Measurements from ENCODE around the gene CTSW.

CTSW gene

DNA sequence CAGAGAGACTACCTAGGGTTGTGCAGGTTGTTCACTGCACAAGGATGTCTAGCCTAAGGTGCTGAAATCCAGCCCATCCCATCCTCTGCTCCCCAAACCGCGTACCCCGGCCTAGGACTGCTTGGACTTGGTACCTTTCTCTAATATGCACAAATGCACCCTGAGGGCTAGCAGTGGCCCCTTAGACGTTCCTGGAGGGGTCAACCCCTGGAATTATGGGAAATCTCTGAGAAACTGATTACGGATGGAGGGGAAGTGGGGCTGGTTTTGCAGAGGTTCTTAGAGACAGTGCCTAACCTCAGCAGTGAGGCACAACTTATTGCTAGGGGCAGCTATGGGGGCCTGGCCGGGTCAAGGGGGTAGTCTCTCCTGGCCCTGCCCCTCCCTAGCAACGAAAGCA is 36.8 kb downstream of the CTSW start:
- peak overlapping the region; percentile 71 for H3K9ac ChIP-seq (ENCODE audit: low read length)
- H3K4me3 ChIP-seq (ENCODE audit: low read depth, low read length) = peak overlapping the region; percentile 29; the same call in 1 of the 2 replicates
- H3K36me3 ChIP-seq (ENCODE audit: control insufficient read depth, insufficient read depth, low read length) = 0 out of 2 replicates have a peak, but pooled peaks cover 6% of the 10 kb centered on the region
- peaks cover 46% of the 10 kb centered on the region for H3K4me1 ChIP-seq (ENCODE audit: control insufficient read depth, insufficient read depth, low read length)
- no peaks in the 10 kb centered on the region for H3K27me3 ChIP-seq (ENCODE audit: control insufficient read depth, insufficient read depth, low read length)
- H3K27ac ChIP-seq (ENCODE audit: low read depth, low read length) = no peak overlapping the region
- H3K9me3 ChIP-seq (ENCODE audit: control insufficient read depth, insufficient read depth, low read depth, low read length) = no peaks in the 10 kb centered on the region

DNA sequence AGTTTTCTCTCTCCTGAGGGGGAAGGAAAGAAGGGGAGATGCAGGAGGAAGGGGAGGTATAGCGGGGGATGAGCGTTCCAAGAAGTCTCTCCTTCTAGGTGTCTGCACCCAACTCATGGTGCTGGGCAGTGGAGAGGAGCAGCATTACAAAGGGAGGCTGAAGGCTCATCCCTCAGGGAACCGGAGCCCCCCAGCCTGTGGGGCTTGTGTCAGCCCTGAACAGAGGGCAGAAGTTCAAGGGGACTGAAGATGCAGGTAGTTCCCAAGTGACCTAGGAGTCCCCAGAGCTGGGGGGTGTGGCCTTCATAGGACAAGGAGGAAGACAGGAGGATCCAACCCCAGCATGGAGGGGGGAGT is 37.4 kb downstream of the CTSW start:
- Histone ChIP-seq H3K27me3 (ENCODE audit: control insufficient read depth, insufficient read depth, low read length) (no peaks in the 10 kb centered on the region), H3K9me3 (ENCODE audit: control insufficient read depth, insufficient read depth, low read depth, low read length) (no peaks in the 10 kb centered on the region), H3K9ac (ENCODE audit: low read length) (no peak overlapping the region), H3K4me1 (ENCODE audit: control insufficient read depth, insufficient read depth, low read length) (peaks cover 39% of the 10 kb centered on the region), H3K27ac (ENCODE audit: low read depth, low read length) (no peak overlapping the region), H3K4me3 (ENCODE audit: low read depth, low read length) (no peak overlapping the region), H3K36me3 (ENCODE audit: control insufficient read depth, insufficient read depth, low read length) (peaks cover 9% of the 10 kb centered on the region; the same call in 1 of the 2 replicates)

DNA sequence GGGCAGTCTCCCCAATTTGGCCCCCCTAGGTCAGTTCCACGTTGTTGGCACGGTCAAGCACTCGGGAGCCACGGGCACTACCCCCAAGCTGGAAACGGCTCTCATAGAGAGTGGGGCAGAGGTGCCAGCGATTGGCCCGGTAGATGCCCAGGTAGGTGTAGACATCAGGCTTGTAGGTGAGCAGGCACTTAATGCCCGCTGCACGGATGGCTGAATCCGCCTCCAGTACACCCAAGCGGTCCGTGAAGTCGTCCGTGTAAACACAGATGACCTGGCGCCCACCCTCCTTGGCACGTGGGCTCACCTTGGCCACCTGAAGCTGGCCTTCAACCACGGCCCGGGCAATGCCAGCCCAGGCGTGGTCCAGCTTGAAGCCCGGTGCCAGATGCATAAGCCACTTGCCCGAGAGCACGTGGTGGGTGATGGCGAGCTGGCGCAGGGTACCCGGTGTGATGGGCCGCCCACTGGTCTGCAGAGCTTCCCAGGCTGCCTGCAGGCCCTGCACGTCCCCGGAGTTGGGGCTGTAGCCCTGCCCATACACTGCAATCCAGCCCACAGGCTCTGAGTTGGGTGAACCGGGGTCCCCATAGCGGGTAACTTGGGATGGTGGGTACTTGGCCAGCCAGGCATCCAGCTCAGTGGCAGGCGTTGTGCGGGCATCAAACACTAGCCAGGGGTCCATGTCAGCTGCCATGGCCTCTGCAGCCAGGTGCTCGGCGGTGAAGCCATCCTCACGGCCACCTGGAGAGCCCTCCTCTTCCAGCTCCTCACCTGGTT is 38.0 kb downstream of the CTSW start:
- Histone ChIP-seq H3K4me3 (ENCODE audit: low read depth, low read length) (peak overlapping the region; percentile 96), H3K27ac (ENCODE audit: low read depth, low read length) (no peak overlapping the region), H3K9ac (ENCODE audit: low read length) (peak overlapping the region; percentile 90), H3K4me1 (ENCODE audit: control insufficient read depth, insufficient read depth, low read length) (peaks cover 37% of the 10 kb centered on the region), H3K9me3 (ENCODE audit: control insufficient read depth, insufficient read depth, low read depth, low read length) (no peaks in the 10 kb centered on the region), H3K36me3 (ENCODE audit: control insufficient read depth, insufficient read depth, low read length) (peaks cover 14% of the 10 kb centered on the region), H3K27me3 (ENCODE audit: control insufficient read depth, insufficient read depth, low read length) (no peaks in the 10 kb centered on the region)

DNA sequence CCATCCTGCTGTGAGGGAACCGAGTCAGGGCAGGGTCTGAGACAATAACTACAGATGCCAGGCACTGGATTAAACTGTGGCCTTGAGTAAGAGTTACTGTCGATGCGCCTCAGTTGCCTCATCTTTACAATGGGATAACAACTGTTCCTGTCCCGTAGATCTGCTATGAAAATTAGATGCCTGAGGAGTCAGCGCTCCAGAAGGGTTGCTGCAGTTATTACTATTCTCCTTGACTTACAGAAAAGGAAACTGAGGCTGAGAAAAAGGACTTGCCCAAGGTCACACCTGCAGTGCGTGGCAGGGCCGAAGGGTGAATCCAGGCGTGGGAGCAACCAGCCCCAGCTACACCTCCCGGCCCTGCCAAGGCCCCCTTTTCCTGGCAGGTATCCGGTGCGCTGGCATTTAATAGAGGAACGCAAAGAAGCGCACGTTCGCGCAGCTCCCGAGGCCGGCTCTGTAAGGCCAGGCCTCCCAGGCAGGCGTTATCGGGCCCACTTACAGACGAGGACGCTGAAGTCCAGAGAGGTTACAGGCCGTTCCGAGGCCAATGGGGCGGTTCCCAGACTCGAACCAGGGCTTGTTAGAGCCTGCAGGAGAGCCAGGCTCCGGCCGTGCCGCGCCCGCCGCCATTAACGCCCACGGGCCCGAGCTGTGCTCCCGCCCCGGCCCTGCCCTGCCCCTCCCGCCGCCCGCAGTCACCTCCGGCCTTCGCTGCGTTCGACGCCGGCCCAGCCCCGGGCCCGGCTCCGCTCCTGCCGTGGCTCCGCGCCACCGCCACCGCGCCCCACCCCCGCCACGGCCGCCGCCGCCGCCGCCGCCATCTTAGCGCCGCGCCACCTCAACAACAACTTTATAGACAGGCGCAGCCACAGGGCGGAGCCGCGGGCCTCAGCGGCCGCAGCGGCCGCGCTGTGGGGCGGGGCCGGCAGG is 38.8 kb downstream of the CTSW start, which contains the start of gene C11orf68:
Gene C11orf68 (minus strand): TSS at position 852 of the 930 bp plus-strand sequence. CDS start 31 bp downstream, at position 821.
- Histone ChIP-seq H3K9ac (ENCODE audit: low read length) (peak within 1 kb of the TSS; percentile 90), H3K4me1 (ENCODE audit: control insufficient read depth, insufficient read depth, low read length) (peaks cover 37% of the 10 kb centered on the region), H3K27me3 (ENCODE audit: control insufficient read depth, insufficient read depth, low read length) (no peaks in the 10 kb centered on the region), H3K36me3 (ENCODE audit: control insufficient read depth, insufficient read depth, low read length) (peaks cover 23% of the 10 kb centered on the region), H3K27ac (ENCODE audit: low read depth, low read length) (peak within 1 kb of the TSS; percentile 85), H3K4me3 (ENCODE audit: low read depth, low read length) (peak within 1 kb of the TSS; percentile 96), H3K9me3 (ENCODE audit: control insufficient read depth, insufficient read depth, low read depth, low read length) (no peaks in the 10 kb centered on the region)

DNA sequence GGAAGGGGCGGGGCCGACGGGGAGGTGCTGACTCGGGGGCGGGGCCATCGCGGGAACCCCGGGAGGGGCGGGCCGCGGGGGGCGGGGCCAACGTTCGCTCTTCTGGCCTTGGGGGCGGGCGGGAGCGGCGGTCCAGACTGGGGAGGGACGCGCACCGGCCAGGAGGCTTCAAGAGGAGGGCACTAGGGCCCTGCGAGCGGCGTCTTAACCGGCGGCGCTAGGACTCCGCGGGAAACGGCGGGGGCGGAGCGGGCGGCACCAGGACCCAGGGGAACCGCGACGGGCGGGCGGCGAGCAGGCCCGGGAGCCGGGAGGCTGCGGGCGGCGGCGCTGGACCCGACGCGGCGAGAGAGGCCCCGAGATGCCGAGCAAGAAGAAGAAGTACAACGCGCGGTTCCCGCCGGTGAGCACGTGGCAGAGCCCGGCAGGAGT is 39.5 kb downstream of the CTSW start, which contains the start of gene DRAP1:
Gene DRAP1 (plus strand): TSS at position 286 of the 432 bp plus-strand sequence. CDS start 76 bp downstream, at position 362.
- H3K9ac ChIP-seq (ENCODE audit: low read length) = peak within 1 kb of the TSS; percentile 90
- no peaks in the 10 kb centered on the region for H3K27me3 ChIP-seq (ENCODE audit: control insufficient read depth, insufficient read depth, low read length)
- H3K36me3 ChIP-seq (ENCODE audit: control insufficient read depth, insufficient read depth, low read length) = peaks cover 24% of the 10 kb centered on the region
- peaks cover 37% of the 10 kb centered on the region for H3K4me1 ChIP-seq (ENCODE audit: control insufficient read depth, insufficient read depth, low read length)
- H3K4me3 ChIP-seq (ENCODE audit: low read depth, low read length) = peak within 1 kb of the TSS; percentile 96
- H3K27ac ChIP-seq (ENCODE audit: low read depth, low read length) = peak within 1 kb of the TSS; percentile 85
- H3K9me3 ChIP-seq (ENCODE audit: control insufficient read depth, insufficient read depth, low read depth, low read length) = no peaks in the 10 kb centered on the region

DNA sequence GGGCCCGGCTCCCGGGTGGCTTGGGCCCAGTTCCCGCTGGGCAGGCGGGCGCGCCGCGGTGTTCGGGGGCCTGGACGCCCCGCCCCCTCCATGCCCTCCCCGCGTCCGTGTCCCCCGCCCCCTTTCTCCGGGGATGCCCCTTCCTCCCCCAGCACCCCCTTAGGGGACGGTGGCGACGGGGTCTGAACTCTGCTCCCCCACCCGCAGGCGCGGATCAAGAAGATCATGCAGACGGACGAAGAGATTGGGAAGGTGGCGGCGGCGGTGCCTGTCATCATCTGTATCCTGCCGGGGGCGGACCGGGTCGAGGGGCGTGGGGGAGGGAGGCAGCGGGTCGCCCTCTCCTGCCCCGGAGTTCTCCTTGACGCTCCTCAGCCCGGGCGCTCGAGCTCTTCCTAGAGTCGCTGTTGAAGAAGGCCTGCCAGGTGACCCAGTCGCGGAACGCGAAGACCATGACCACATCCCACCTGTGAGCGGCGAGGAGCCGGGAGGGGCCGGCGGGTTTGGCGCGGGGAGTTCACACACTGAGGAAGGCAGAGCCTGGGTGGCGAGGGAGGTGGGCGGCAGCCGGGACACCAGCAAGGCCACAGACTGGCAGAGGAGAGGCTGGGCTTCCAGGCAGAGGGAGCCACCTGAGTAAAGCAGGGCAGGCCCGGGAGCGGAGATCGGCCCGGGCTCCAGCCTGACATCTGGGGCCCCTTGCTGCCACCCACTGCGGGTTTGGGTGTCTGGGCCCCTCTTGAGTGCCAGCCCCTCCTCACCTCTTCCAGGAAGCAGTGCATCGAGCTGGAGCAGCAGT is 40.1 kb downstream of the CTSW start:
- Histone ChIP-seq H3K27ac (ENCODE audit: low read depth, low read length) (no peak overlapping the region), H3K9me3 (ENCODE audit: control insufficient read depth, insufficient read depth, low read depth, low read length) (no peaks in the 10 kb centered on the region), H3K9ac (ENCODE audit: low read length) (peak overlapping the region; percentile 70), H3K4me1 (ENCODE audit: control insufficient read depth, insufficient read depth, low read length) (peaks cover 36% of the 10 kb centered on the region), H3K4me3 (ENCODE audit: low read depth, low read length) (peak overlapping the region; percentile 82), H3K36me3 (ENCODE audit: control insufficient read depth, insufficient read depth, low read length) (peaks cover 24% of the 10 kb centered on the region), H3K27me3 (ENCODE audit: control insufficient read depth, insufficient read depth, low read length) (no peaks in the 10 kb centered on the region)

DNA sequence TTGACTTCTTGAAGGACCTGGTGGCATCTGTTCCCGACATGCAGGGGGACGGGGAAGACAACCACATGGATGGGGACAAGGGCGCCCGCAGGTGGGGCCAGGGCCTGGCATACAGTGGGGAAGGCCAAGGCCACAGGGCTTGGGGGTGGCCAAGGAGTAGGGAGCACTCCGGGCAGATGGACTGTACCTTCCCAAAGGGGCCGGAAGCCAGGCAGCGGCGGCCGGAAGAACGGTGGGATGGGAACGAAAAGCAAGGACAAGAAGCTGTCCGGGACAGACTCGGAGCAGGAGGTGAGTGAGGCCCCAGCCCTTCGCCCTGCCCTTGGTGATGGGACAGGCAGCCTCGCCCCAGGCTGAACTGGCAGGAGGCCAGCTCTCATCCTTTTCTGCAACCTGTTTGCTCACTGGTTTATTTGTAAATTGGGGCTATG is 40.8 kb downstream of the CTSW start:
- H3K9ac ChIP-seq (ENCODE audit: low read length) = peak overlapping the region; percentile 70
- H3K9me3 ChIP-seq (ENCODE audit: control insufficient read depth, insufficient read depth, low read depth, low read length) = no peaks in the 10 kb centered on the region
- H3K27me3 ChIP-seq (ENCODE audit: control insufficient read depth, insufficient read depth, low read length) = no peaks in the 10 kb centered on the region
- peaks cover 30% of the 10 kb centered on the region for H3K4me1 ChIP-seq (ENCODE audit: control insufficient read depth, insufficient read depth, low read length)
- no peak overlapping the region for H3K27ac ChIP-seq (ENCODE audit: low read depth, low read length)
- H3K36me3 ChIP-seq (ENCODE audit: control insufficient read depth, insufficient read depth, low read length) = peaks cover 24% of the 10 kb centered on the region
- H3K4me3 ChIP-seq (ENCODE audit: low read depth, low read length) = peak overlapping the region; percentile 82

DNA sequence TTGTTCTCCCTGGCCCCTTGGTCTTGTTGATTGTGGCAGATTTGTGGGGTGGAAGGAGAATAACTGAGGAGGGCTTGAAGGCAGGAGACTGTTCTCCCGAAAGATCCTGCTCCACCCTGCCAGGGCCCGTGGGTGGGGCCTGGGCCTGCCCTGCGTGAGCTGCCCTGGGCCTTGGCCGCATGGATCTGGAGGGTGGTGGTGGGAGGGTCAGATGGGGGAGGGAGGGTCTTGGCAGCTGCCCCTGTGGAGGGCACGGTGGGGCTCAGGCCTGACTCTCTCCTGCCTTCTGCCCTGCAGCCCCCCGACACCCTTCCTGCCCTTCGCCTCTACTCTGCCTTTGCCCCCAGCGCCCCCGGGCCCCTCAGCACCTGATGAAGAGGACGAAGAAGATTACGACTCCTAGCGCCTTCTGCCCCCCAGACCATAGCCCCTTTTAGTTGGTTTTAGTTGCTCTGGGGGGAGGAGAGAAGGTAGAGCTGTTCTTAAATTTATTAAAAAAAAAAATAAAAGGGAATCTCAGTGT is 41.5 kb downstream of the CTSW start:
- no peak overlapping the region for H3K27ac ChIP-seq (ENCODE audit: low read depth, low read length)

DNA sequence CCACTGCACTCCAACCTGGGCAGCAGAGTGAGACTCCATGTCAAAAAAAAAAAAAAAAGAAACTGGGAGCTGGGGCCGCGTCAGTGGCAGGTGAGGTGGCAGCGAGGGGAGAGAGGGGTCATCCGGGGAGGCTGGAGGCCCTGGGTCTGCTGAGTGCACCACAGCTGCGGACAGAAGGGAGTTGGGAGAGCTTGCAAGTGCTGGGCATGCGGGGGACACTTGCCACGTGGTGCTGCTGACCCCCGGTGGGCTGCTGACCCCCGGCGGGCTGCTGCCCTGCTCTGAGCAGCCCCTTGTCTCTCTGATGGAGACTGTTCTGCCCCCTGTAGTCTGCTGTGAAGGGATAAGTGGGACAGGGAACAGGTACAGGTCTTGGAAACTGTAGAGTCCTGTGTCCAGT is 42.2 kb downstream of the CTSW start:
- H3K9me3 ChIP-seq (ENCODE audit: control insufficient read depth, insufficient read depth, low read depth, low read length) = no peaks in the 10 kb centered on the region
- H3K27me3 ChIP-seq (ENCODE audit: control insufficient read depth, insufficient read depth, low read length) = no peaks in the 10 kb centered on the region
- peaks cover 24% of the 10 kb centered on the region for H3K36me3 ChIP-seq (ENCODE audit: control insufficient read depth, insufficient read depth, low read length)
- H3K4me1 ChIP-seq (ENCODE audit: control insufficient read depth, insufficient read depth, low read length) = peaks cover 20% of the 10 kb centered on the region
- no peak overlapping the region for H3K27ac ChIP-seq (ENCODE audit: low read depth, low read length)
- no peak overlapping the region for H3K9ac ChIP-seq (ENCODE audit: low read length)
- no peak overlapping the region for H3K4me3 ChIP-seq (ENCODE audit: low read depth, low read length)

More for the DNA sequence above, 41.5 kb downstream of the CTSW start:
- peaks cover 23% of the 10 kb centered on the region for H3K4me1 ChIP-seq (ENCODE audit: control insufficient read depth, insufficient read depth, low read length)
- H3K4me3 ChIP-seq (ENCODE audit: low read depth, low read length) = no peak overlapping the region
- no peaks in the 10 kb centered on the region for H3K9me3 ChIP-seq (ENCODE audit: control insufficient read depth, insufficient read depth, low read depth, low read length)
- no peaks in the 10 kb centered on the region for H3K27me3 ChIP-seq (ENCODE audit: control insufficient read depth, insufficient read depth, low read length)
- peaks cover 24% of the 10 kb centered on the region for H3K36me3 ChIP-seq (ENCODE audit: control insufficient read depth, insufficient read depth, low read length)
- no peak overlapping the region for H3K9ac ChIP-seq (ENCODE audit: low read length)

DNA sequence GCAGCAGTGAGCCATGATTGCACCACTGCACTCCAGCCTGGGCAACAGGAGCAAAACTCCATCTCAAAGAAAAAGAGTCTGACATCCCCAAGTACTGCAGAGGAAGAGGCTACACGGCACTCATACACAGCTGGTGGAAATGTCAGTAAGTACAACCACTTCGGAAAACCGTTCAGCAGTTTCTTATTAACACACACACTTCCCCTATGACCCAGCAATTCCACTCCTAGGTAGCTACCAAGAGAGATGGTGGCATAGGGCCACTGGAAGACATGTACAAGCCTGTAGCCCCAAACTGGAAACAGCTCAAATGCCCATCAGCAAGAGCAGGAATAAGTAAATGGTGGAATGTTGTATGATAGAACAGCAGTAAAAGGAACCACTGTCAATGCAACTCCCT is 42.9 kb downstream of the CTSW start:
- Histone ChIP-seq H3K27ac (ENCODE audit: low read depth, low read length) (no peak overlapping the region), H3K9me3 (ENCODE audit: control insufficient read depth, insufficient read depth, low read depth, low read length) (no peaks in the 10 kb centered on the region), H3K36me3 (ENCODE audit: control insufficient read depth, insufficient read depth, low read length) (peaks cover 24% of the 10 kb centered on the region), H3K4me3 (ENCODE audit: low read depth, low read length) (no peak overlapping the region), H3K27me3 (ENCODE audit: control insufficient read depth, insufficient read depth, low read length) (no peaks in the 10 kb centered on the region), H3K9ac (ENCODE audit: low read length) (no peak overlapping the region), H3K4me1 (ENCODE audit: control insufficient read depth, insufficient read depth, low read length) (peaks cover 16% of the 10 kb centered on the region)

Data from HUES6 (cell line).